Measurements from ENCODE around the gene TGFBR2. TPM values are rescaled to one million over a fixed set of nuclear protein-coding genes. Genes with fewer than 3 reads are reported as not detected.

The TGFBR2 gene
- total and polyA plus RNA-seq, 2 of the 13 experiments (the other 11 are each of a cell fraction or from before 2014, with no cell fraction given) = 82.2 to 187 TPM

DNA sequence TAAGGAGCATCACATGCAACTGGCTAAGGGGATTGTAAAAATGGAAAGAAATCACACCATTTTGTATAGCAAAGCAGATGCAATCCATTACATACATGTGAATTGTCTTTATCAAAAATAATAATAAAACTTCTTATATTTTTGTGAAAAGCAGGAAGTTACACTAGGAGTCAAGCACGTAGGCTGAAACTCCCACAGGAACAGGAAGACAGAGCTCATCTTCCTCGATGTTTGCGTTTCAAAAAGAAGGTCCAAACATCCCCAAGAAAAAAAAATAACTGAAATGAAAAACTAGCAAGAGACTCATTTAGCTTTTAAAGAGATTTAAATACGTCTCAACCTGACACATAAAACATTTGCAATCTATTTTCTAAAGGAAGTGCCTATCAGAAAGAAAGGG lies 106.6 kb downstream of the TGFBR2 start:
- DNase-seq (ENCODE audit: low spot score) = no peak
- peaks cover 21% of the 10 kb centered on the region for H3K4me1 ChIP-seq (ENCODE audit: insufficient read depth, low read length)
- TF ChIP-seq POLR2A (IDR thresholded peaks at IDR 0.05; ENCODE audit: insufficient read depth in 1 of 2, low read depth in 2 of 2, low read length in 2 of 2) (no peak), PHF8 (CRISPR knock-in tag; IDR thresholded peaks at IDR 0.05) (no peak), ZNF256 (CRISPR knock-in tag; conservative IDR thresholded peaks at IDR 0.05) (no peak), ZFP36 (IDR thresholded peaks at IDR 0.05; ENCODE audit: borderline replicate concordance, low read depth, low read length, partially characterized antibody) (no peak), ZNF644 (CRISPR knock-in tag; IDR thresholded peaks at IDR 0.05; ENCODE audit: low read depth) (no peak), ZBTB1 (CRISPR knock-in tag; IDR thresholded peaks at IDR 0.05; ENCODE audit: borderline replicate concordance) (no peak), ZNF607 (CRISPR knock-in tag; IDR thresholded peaks at IDR 0.05; ENCODE audit: borderline replicate concordance) (no peak), DNMT3B (CRISPR knock-in tag; conservative IDR thresholded peaks at IDR 0.05) (no peak), KAT8 (CRISPR knock-in tag; IDR thresholded peaks at IDR 0.05) (no peak), NR2F6 (IDR thresholded peaks at IDR 0.05) (no peak), NR2F6 (CRISPR knock-in tag; IDR thresholded peaks at IDR 0.05) (no peak), ZNF724P (CRISPR knock-in tag; IDR thresholded peaks at IDR 0.05; ENCODE audit: borderline replicate concordance) (no peak), CHD4 (IDR thresholded peaks at IDR 0.05; ENCODE audit: borderline replicate concordance, low read length) (no peak)
- TF ChIP-seq, protein P1, sequence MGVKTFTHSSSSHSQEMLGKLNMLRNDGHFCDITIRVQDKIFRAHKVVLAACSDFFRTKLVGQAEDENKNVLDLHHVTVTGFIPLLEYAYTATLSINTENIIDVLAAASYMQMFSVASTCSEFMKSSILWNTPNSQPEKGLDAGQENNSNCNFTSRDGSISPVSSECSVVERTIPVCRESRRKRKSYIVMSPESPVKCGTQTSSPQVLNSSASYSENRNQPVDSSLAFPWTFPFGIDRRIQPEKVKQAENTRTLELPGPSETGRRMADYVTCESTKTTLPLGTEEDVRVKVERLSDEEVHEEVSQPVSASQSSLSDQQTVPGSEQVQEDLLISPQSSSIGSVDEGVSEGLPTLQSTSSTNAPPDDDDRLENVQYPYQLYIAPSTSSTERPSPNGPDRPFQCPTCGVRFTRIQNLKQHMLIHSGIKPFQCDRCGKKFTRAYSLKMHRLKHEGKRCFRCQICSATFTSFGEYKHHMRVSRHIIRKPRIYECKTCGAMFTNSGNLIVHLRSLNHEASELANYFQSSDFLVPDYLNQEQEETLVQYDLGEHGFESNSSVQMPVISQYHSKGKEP (CRISPR knock-in tag; IDR thresholded peaks at IDR 0.05) = no peak
- TF ChIP-seq, protein P2, sequence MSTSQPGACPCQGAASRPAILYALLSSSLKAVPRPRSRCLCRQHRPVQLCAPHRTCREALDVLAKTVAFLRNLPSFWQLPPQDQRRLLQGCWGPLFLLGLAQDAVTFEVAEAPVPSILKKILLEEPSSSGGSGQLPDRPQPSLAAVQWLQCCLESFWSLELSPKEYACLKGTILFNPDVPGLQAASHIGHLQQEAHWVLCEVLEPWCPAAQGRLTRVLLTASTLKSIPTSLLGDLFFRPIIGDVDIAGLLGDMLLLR (CRISPR knock-in tag; IDR thresholded peaks at IDR 0.05) = no peak
- TF ChIP-seq, protein P3, sequence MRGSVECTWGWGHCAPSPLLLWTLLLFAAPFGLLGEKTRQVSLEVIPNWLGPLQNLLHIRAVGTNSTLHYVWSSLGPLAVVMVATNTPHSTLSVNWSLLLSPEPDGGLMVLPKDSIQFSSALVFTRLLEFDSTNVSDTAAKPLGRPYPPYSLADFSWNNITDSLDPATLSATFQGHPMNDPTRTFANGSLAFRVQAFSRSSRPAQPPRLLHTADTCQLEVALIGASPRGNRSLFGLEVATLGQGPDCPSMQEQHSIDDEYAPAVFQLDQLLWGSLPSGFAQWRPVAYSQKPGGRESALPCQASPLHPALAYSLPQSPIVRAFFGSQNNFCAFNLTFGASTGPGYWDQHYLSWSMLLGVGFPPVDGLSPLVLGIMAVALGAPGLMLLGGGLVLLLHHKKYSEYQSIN (CRISPR knock-in tag; IDR thresholded peaks at IDR 0.05; ENCODE audit: borderline replicate concordance) = no peak
- in situ Hi-C loops (cut with HindIII; ENCODE audit: extremely low pct_ligation_motif_present, low pct_unique_long_range_greater_than_20kb) (no loop called here), intact Hi-C loops (cut with micrococcal nuclease; ENCODE audit: unreplicated experiment) (no loop called here)
- POLR2A ChIA-PET = no interaction called here
- 67% methylated on average over 4 of the region's 4 CpGs for WGBS (ENCODE audit: low lambda C conversion rate)
- H3K4me3 ChIP-seq (replicated peaks in 1 of 3; ENCODE audit: insufficient read depth in 1 of 3, low read depth in 2 of 3, low read length in 3 of 3) = no peak overlapping the region
- CTCF ChIA-PET (ENCODE audit: low intra/inter-chr PET ratio, low total read pairs) = no interaction called here
- BruUV-seq (replicated peaks) = no TSS peak
- no peak overlapping the region for H3K27ac ChIP-seq (ENCODE audit: extremely low read length, insufficient read depth, low read length)
- no peak for ATAC-seq
- H3K9ac ChIP-seq (ENCODE audit: insufficient read depth, low read depth, low read length) = no peak overlapping the region
- no peaks in the 10 kb centered on the region for H3K27me3 ChIP-seq (ENCODE audit: control insufficient read depth in 1 of 2, insufficient read depth in 2 of 2, low read length in 2 of 2)
- H3K9me3 ChIP-seq (ENCODE audit: low read length) = no peaks in the 10 kb centered on the region
- H3K36me3 ChIP-seq (replicated peaks in 1 of 2; ENCODE audit: control insufficient read depth in 1 of 2, insufficient read depth in 2 of 2, low read length in 2 of 2) = no peaks in the 10 kb centered on the region
- no peak overlapping the region for H2AFZ ChIP-seq (ENCODE audit: low read length)
- H3K79me2 ChIP-seq (ENCODE audit: insufficient read depth, low read length) = no peaks in the 10 kb centered on the region
- no peak overlapping the region for H3K4me2 ChIP-seq (ENCODE audit: low read depth, low read length)
- no peak for FAIRE-seq
- H4K20me1 ChIP-seq (ENCODE audit: insufficient read depth, low read length) = no peaks in the 10 kb centered on the region

Data from HepG2 (cell line).